OCI-LY3 (cell line): ENCODE results near the gene EMC10.

ENCODE experiments used
- EZH2phosphoT487 ChIP-seq: fragments of 200-600 bp; shearing (Covaris generic); IDR thresholded peaks from 2 replicates; pipeline ENCODE4 v1.6.1; 2018; ENCODE audit warnings: antibody characterized with exemption, mixed run types, low read depth
- TF ChIP-seq, protein P1 (sequence below): fragments of 200-600, 300-600 bp; sonication (generic); IDR thresholded peaks from 2 replicates; pipeline ENCODE4 v1.5.1; 2014; ENCODE audit warnings: antibody characterized with exemption, low read length, low read depth

DNA sequence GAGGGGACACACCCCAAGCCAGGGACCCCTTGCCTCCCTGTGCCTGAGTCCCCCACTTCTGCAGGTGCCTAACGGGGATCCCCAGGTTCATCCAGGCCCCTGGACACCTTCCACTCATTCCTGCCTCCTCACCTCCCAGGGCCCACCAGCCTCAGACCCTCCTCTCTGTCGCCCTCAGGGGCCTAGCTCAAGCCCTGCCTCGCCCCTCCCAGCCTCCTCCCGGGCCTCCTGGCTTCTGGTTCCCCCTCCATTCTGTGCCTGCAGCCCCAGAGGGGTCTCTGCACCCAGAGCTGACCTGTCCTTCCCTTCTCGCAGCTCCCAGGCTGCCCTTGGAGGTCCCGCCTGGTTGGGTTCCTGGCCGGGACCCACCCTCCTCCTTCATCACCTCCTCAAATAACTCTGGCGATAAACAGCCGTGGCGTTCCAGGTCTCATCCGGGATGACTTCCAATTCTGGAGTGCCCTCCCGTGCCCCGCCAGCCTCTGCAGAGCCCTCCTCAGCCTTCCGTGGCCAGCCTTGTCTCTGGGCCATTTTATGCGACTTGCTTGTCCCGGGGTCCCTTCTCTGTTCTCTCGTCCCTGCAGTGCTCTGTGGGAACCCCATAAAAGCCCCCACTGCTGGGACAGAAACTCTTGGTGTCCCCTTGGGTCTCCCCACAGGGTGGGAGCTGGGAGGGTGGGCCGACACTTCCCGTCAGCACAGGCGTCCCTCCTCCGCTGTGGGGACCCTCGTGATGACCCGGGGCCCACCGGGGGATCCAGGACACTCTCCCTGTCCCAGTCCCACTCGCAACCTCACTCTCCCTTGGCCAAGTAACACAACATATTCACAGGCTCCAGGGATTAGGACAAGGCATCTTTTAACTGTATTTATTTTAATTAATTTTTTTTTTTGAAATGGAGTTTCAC, 25.5 kb downstream of the EMC10 start:
- no peak for TF ChIP-seq EZH2phosphoT487
- TF ChIP-seq, protein P1, sequence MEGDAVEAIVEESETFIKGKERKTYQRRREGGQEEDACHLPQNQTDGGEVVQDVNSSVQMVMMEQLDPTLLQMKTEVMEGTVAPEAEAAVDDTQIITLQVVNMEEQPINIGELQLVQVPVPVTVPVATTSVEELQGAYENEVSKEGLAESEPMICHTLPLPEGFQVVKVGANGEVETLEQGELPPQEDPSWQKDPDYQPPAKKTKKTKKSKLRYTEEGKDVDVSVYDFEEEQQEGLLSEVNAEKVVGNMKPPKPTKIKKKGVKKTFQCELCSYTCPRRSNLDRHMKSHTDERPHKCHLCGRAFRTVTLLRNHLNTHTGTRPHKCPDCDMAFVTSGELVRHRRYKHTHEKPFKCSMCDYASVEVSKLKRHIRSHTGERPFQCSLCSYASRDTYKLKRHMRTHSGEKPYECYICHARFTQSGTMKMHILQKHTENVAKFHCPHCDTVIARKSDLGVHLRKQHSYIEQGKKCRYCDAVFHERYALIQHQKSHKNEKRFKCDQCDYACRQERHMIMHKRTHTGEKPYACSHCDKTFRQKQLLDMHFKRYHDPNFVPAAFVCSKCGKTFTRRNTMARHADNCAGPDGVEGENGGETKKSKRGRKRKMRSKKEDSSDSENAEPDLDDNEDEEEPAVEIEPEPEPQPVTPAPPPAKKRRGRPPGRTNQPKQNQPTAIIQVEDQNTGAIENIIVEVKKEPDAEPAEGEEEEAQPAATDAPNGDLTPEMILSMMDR: no peak
